GM18505 (cell line): Measurements from ENCODE around the gene NUCB2.

Experiments
- ATAC-seq: cut with Tn5 transposase; IDR thresholded peaks from one replicate; pipeline ENCODE4 v1.9.1; 2021; ENCODE audit not compliant: unreplicated experiment
- POLR2A ChIP-seq: IDR thresholded peaks from 4 replicates; pipeline ENCODE4 v1.6.1; 2011; ENCODE audit warnings: borderline replicate concordance; ENCODE audit not compliant: insufficient read depth, insufficient read length; ENCODE audit errors: extremely low read depth

NUCB2 gene

GRCh38 chr11:17280494-17281127 lies 4.1 kb downstream of the NUCB2 start:
- TF ChIP-seq POLR2A = no peak
- no peak for ATAC-seq

DNA sequence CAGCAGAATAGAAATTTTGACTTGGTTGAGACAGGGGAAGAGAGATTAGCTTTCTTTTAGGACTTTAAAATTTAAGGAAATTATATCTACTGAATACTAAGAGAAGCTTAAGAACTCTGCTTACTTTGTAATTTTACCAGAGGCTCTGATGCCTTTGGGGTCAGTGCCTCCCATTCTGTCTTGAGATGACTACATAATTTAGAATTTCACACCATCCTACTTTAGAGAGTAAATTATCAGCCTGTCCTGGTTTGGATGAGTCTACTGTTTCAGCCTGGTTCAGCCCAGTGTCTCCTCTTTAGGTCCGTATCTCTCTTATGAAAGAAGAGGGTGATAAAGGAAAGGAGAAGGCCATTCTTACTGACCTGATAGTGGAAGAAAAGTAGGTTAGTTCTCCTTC lies 9.8 kb downstream of the NUCB2 start:
- no peak for TF ChIP-seq POLR2A
- no peak for ATAC-seq

DNA sequence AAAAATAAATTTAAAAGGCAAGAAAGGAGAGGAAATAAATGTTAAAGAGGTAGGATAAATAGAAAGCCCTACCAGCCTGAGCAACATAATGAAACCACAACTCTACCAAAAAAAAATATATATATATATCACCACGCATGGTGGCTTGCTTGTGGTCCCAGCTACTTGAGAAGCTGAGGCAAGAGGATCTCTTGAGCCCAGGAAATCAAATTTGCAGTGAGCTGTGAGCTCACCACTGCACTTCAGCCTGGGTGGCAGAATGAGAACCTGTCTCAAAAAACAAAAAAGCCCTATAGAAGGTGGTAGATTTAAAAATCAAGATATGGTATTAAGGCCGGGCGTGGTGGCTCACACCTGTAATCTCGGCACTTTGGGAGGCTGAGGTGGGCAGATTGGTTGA lies 10.5 kb downstream of the NUCB2 start:
- no peak for TF ChIP-seq POLR2A
- ATAC-seq = no peak

DNA sequence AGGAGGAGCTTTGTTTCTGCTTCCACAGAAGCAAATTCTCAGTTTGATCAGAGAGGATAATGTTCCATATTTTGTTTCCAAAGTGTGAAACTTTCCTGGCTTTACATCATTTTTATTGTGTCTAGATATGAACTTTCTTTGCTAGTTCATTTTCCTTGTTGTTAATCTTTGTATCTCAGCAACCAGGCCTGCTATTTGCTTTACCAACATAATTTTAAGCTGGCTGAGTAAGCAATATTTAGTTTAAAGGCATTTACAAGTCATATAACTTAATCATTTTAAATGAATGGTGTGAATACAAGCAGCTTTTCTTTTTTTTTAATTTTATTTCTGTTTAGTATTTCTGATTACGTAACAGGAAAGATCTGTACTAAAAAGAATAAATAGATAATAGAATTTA lies 15.2 kb downstream of the NUCB2 start:
- ATAC-seq = no peak
- no peak for TF ChIP-seq POLR2A

DNA sequence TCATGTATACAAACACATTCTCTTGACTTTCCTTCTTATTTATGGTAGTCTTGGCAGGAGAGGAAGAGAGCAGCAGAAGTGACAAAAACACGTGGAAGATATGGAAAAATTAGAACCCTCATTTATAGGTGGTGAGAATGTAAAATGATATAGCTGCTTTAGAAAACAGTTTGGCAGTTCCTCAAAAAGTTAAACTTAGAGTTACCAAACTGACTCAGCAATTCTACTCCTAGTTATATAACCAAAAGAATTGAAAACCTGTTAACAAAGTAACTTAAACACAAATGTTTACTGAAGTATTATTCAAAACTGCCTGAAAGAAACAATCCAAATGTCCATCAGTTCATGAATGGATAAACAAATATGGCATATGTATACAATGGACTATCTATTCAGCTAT lies 16.8 kb downstream of the NUCB2 start:
- ATAC-seq = no peak

DNA sequence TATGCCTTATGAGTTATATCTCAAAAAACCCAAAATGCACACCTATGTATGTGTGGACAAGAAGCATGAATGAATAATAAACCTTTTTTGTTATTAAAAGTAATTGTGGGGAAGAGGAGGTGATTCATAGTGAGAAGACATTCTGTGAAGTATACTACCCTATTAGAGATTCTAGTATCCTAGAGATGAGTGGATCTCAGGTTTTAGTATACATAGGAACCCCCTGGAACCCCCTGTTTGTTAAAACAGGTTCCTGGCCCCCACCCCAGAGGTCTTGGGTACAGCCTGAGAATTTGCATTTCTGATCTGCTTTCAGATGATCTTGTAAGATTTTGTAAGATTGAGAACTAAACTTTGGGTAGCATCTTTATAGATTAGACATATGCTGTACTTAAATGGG lies 17.5 kb downstream of the NUCB2 start:
- ATAC-seq = peak; percentile 46
- no peak for TF ChIP-seq POLR2A

More for the DNA sequence above, 16.8 kb downstream of the NUCB2 start:
- TF ChIP-seq POLR2A = no peak

DNA sequence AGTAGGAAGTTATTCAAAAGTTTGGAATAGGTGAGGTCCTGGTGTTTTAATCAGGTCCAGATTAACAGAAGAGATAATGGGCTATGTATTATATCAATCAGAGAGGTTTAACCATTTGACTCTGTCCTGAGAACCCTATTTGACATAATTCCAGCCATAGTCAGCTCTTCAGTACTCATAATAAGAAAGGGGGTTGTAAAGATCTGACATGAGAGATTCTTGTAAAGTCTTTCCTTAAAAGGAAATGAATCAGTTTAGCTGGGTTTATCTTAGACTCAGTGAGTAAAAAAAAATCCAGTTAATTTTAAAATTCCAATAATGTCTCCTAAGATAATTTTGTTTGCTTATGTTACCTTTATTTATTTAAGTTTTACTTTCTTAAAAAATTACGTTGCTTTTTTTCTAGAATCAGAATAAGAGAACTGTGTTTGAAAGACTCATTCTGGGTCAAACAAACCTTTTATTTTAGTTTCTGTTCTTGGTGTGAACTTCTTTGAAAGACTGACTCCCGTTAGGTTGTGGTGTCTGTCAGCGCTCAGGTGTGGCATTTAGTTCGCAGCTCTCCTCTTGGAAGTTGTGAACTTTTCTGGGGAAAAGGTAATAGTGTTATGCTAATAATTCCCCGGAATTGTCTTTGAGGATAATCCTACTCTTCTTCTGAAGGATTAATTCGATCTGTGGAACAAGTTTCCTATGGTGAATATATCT lies 20.5 kb downstream of the NUCB2 start:
- no peak for TF ChIP-seq POLR2A
- ATAC-seq = no peak

DNA sequence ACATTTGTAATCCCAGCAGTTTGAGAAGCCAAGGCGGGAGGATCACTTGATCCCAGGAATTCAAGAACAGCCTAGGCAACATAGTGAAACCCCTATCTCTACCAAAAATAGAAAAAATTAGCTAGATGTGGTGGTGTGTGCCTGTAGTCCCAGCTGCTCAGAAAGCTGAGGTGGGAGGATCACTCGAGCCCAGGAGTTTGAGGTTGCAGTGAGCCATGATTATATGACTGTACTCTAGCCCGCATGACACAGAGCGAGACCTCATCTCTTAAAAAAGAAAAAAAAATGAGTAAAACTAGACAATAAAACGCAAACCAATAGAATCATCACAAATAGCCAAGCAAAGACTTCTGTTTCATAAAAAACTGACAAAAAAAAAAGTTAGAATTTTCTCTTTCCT lies 21.8 kb downstream of the NUCB2 start:
- no peak for TF ChIP-seq POLR2A
- peak; percentile 67 for ATAC-seq

GRCh38 chr11:17300372-17300771 lies 23.8 kb downstream of the NUCB2 start:
- no peak for ATAC-seq

GRCh38 chr11:17313349-17314231 lies 37.1 kb downstream of the NUCB2 start:
- no peak for ATAC-seq
- TF ChIP-seq POLR2A = no peak

More at GRCh38 chr11:17300372-17300771, 23.8 kb downstream of the NUCB2 start:
- no peak for TF ChIP-seq POLR2A

- no peak for TF ChIP-seq POLR2A
- no peak for ATAC-seq
These were observed 37.7 kb downstream of the NUCB2 start for GRCh38 chr11:17314232-17314547.

DNA sequence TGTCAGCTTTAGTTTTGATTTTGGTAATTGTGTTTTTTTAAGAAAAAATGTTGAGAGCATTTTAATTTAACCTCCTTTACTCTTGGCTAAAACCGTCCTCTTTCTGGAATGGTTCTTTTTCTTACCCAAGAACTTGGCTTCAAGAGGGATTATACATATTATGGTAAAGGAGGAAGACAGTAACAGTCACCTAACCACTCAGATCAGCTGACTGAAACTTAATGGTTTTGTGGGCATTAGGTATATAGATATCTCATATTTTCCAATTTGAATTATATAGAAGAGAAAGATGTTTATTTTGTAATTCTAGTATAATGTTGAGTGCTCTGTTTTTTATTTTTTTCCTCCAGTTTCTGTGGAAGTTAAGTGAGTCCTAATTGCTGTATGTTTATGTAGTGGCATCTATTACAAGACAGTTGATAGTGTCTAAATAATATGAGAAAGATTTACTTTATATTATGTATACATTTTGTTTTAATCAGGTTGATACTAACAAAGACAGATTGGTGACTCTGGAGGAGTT lies 38.4 kb downstream of the NUCB2 start:
- TF ChIP-seq POLR2A = no peak
- no peak for ATAC-seq

- TF ChIP-seq POLR2A = no peak
- ATAC-seq = no peak
These were observed 52.4 kb downstream of the NUCB2 start for GRCh38 chr11:17328871-17329494.
